Cerebellar cortex (tissue), 1 donor: ENCODE measurements around the gene KLHL29.

Source experiments
- DNase-seq: peaks from one replicate; pipeline ENCODE4 v3.0.0-alpha.2; 2015; ENCODE audit warnings: low spot score

Gene KLHL29

DNA sequence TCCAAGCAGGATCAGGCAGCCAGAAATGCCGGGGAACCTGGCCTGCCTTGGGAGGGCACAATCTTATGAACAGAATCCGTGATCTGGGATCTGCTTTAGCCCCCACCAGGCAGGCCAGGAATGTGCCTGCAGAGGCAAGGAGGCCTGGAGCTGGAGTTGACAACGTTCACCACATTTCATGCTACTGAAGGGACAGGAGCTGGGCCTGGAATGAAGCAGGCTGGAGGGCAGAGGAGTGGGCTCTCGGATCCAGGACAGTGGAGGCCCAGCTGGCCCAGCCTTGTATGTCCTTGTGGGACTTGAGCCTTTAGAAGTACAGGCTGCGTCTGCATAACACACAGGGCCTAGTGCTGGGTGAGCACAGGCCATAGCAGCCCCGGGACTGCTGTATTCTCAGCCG, 91.8 kb downstream of the KLHL29 start:
- no peak for DNase-seq

DNA sequence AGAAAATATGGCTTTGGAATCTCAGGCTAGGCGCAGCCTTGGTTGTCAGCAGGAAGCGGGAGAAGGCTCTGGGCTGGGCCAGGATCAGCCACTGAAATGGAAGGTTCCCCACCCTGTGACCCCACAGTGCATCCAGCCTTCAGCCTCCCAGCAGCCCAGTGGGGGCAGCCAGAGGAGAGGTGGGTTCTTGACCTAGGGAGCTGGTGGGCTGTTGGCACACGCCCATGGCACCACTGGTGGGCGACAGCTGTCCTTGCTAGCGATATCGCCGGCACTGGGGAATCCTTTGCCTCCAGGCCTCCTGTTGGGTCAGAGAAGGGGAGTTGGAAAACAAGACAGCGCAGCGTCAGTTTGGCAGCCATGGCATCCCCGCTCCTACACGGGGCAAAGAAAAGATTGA, 92.4 kb downstream of the KLHL29 start:
- no peak for DNase-seq

DNA sequence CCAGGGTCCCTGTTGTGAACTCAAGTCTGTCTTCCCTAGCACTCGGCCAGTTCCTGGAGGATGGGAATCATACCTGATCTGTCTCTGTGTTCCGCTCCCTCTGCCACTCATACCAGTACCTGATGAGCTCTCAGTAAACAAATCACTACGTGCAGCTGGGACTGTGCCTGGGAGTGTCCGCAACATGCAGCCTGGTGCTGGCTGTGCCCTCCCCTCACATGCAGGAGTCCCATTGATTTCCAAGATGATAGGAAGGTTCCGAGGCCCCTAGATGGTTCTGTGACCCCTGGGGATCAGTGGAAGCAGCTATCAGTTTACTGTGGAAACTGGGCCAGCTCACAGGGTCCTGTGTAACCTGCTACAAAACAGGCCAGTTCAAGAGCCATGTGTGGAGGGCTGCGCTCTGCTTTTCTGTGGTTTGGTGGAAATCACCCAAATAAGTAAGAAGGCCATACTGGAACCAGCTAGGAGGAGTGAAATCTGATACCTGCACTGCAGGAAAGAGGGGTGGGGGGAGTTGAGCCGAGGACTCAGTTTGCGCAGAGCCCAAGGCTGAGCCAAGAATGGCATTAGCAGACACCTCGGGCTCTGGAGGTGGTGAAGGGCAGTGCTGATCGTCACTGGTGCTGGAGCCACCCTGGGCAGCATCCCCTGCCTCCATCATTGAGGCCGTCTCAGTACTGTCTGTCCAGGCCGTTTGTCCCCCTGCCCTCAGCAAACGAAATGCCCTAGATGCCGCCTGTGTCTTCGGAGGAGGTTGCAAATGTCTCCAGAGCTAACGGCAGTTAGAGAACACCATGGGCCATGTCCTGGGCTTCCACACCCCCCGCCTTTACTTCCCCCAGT, 93.3 kb downstream of the KLHL29 start:
- no peak for DNase-seq

DNA sequence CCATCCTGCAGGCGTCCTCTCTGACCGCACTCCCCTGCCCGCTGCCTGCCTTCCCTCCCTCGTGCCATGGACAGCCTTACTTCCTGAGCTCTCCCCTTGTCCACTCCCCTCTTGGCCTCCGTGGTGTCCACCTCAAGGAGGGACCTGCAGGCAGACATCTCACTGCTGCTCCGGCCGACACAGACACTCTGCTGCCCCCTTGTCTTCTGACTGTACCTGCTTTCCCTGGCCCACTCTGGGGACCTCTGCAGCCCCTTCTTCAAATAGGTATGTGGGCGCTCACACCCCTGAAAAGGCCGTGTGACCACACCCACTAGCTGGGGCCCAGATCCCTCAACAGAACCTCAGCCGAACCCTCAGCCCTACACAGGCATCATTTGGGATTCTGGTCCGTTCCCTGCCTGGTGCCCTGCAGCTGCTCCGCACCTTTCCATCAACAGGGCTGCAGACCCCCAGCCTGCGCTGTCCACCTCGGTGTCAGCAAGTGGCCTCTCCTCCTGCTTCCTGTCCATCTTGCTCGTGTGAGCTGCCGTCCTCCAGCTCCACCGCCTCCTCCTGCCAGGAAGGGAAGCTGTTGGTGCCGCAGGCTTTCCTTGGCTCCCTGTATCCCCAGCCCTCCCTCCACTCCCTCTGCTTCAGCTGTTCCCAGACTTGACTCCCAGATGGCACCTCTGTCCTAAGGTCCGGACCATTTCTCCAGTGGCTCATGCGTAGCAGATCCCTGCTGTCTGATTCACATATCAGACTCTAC, 94.1 kb downstream of the KLHL29 start:
- DNase-seq = no peak

DNA sequence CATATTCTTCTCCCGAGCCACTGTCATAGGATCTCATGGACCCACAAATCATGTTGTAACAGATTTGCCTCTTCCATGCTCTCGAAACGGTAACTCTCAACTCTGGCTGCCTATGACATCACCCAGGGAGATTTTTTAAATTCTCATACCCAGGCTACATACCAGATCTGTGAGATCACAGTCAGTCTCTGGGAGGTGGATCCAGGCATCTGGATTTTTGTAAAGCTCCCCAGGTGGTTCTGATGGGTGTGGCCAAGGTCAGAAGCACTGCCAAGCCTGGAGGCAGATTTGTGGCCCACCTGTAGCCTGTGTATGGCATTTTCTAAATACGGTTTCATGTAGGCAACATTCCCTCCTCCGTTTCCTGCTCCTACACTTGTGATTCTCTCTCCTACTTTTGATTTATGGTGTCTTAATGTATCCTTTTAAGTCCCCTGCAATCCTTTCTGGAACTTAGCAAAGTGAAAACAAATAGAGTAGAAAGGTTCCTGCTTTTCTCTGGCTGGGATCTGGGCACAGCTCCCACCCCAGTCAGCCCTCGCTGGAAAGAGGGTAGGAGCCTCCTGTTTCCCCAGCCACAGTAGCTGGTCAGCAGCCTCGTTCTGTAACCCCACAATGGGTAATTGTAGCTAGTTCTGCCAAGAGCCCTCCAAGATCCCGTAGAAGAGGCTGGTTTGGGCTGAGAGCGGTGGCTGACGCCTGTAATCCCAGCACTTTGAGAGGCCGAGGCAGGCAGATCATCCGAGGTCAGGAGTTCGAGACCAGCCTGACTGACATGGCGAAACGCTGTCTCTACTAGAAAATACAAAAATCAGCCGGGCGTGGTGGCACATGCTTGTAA, 96.2 kb downstream of the KLHL29 start:
- DNase-seq = no peak

DNA sequence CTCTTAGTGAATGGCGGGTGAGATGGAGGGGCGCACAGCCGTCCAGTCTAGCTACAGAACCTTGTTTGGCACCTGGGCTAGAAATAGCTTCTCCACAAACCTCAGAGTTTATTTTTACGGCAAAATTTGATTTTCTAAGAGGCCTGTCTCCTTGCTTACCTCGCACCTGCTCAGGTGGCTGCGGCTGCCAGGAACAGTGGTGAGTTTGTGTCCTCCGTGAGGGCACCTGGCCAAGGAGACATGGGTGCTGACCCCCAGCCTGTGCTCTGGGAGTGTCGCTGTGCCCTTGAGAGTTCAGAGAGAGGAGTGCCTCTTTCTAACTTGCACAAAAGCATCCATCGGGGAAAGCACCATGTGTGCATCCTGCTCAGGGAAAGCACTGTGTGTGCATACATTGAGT, 97.2 kb downstream of the KLHL29 start:
- no peak for DNase-seq

DNA sequence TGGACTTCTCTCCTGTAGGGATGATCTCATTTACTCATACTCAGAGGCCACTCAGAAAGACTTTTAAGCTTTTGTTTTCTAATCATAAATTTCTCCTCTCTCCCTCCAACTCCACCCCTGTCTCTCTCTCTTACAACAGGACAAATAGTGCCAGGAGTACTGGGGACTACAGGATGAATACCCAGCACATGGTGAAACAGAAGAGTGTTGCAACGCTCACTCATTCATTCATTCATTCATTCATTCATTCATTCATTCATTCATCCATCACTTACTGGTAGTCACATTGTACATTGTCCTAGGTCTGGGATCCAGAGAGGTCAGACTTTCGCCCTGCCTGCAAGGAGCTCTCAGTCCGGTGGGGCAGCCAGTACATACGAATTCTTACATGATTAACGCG, 97.6 kb downstream of the KLHL29 start:
- no peak for DNase-seq

DNA sequence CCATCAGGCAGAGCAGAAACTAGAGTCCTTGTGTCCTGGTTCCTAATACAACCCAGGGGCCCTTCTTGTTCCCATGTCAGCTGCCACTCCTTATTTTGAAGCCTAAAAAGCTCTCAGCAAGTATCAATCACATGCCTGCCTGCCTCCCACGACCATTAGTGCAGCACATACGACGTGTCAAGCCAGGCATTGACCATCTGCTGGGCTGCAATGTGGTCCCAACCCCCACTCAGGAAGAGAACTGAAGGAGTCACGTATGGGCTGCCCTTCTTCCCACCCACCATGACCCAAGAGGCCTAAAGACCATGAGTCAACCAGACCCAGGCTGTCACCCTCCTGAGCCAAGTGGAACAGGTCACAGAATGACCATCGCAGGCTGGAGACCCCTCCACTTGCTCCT, 98.8 kb downstream of the KLHL29 start:
- no peak for DNase-seq

DNA sequence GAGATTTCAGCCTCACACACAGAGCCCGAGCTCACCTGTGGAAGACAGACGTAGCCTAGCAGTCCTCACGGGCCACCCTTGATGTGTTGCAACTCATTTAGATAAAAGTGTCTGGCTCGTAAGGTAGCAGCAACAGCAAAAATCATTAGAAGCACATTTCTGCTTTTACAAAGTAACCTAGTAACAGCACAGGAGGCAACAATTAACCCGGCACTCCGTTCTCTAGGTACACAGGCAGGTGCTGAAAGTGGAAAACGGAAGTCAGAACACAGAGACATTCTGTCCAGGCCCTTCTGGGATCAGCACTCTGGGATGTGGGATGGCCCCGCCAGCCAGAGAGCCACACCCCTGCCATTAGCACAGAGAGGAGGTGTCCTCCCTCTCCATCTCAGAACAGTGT, 99.3 kb downstream of the KLHL29 start:
- DNase-seq = no peak

DNA sequence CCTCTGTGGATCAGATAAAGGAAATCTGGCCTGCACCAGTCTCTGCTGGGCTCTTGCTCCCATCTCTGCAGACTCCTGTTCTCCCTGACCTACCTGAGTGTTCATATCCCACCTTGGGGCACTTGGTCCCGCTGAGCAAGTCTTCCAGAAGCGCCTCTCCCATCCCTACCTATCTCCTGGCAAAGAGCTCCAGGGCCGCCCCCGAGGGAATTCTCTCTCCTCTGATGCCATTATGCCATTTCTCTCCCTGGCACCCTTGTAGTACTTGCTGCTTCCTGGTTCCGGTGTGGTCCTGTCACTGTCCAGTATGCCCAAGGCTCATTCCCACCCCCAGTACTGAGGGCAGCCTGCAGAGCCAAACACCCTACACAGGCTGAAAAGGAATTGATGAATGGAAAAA, 99.8 kb downstream of the KLHL29 start:
- DNase-seq = no peak

DNA sequence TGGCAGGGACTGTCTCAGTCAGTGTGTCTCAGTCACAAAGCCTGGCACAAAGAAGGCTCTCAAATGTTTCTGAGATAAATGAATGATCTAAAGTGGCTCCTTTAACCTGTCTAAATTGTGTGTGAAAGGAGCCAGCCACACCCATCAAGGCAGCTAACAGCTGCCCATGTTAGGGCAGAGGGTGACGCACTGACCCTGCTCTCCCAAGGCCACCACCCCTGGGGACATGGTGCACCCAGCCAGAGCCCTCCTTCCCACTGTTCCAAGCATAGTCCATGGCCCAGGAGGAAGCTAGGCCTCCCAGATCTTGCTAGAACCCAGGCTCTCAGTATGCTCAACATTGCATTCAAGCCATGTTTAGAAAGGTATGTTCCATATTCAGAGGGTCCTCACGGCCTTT, 100.3 kb downstream of the KLHL29 start:
- no peak for DNase-seq

DNA sequence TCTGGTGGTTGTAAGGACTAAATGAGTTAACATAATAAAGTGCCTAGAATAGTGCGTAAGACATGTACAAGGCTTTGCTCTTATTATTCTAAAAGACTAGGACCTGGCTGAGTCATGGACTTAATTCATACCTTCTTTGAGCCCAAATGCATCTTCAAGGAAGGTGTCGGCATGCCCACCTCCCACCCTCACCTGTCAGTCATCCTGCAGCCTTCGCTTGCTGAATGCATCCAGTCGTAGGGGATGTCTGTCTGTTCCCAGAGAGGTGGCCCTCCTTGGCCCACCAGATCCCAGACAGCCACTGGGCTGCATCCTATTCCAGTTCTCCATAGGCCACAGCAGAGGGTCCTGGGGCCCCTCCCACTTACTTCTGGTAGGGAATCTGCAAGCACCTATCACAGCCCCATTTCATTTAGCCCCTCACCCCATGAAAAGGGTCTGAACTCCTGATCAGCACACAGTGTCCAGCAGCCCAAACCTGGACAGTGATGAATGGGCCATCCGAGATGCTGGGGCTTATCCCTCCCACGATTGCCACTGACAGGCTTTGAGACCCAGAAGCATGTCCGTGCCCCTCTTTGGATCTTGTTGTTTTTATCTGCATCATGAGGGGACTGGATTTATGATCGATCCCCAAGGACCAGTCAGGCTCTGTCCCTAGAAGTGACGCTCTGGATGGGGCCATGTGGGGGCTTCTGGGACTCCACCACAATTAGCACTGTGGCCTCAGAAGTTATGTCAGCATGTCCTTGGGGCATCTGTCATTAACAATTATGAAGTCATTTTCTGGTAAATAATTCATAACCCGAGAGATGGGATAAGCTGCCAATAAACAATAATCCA, 101.1 kb downstream of the KLHL29 start:
- DNase-seq = no peak

DNA sequence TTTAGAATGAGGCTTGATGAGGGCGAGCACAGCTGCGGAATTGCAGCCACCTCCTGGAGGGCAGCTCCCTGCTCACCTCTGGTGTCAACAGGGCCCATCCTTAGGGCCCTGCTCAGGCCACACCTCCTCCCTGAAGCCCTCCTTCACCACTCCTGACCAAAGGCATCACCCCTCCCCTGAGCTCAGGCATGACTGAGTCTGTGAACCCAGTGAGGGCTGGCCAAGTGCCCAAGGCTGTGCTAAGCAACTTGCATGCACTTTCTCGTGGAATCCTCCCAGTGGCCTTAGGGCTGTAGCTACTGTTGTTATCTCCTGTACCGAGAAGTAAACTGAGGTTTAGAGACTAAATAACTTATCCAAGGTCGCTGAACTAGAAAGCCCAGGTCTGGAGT, 101.7 kb downstream of the KLHL29 start:
- no peak for DNase-seq

DNA sequence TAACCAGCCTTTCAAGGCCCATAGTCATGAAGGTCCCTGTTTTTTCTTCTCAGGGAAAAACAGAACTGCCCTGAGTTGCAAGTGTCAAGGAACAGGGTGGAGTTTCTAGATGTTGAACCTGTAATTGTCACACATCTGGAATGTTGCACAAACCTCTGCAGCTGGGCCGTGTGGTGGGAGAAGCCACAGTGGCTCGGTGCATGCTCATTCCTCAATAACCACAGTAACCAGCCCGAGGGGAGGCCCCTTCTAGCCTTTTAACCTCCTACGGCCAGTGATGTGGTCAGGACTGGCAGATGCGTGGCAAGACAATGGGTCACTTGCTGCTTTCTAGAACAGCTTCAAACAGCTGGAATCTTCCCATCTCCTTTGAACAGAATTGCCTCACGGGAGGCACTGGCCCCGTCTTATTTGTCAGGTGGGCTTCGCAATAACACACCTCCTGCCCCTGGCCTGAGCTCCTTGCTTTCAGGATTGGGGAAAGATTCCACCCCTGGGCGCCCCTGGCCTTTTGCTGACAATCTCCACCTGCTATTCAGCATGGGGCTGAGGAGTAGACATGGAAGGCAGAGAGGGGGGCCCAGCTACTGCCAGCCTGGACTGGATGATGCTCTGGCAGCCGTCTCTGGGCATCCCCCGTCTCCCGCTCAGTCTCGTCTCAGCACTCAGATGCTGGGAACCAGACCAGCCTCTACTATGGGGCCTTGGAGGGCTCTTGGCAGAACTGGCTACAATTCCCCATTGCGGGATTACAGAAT, 102.9 kb downstream of the KLHL29 start:
- no peak for DNase-seq

DNA sequence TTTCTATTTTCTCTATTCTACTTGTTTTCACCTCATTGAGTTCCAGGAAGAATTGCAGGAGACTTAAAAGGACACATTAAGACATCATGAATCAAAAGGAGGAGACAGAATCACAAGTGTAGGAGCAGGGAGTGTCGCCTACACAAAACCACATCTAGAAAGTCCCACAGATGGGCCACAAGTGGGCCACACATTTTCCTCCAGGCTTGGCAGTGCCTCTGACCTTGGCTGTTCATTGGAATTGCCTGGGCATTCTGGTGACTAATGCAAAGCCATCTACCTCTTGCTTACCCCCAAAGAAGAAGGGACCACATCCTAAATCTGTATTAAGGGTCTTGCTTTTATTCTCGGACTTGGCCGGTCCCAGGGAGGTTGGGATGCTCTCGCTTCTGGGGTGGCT, 103.6 kb downstream of the KLHL29 start:
- DNase-seq = no peak

DNA sequence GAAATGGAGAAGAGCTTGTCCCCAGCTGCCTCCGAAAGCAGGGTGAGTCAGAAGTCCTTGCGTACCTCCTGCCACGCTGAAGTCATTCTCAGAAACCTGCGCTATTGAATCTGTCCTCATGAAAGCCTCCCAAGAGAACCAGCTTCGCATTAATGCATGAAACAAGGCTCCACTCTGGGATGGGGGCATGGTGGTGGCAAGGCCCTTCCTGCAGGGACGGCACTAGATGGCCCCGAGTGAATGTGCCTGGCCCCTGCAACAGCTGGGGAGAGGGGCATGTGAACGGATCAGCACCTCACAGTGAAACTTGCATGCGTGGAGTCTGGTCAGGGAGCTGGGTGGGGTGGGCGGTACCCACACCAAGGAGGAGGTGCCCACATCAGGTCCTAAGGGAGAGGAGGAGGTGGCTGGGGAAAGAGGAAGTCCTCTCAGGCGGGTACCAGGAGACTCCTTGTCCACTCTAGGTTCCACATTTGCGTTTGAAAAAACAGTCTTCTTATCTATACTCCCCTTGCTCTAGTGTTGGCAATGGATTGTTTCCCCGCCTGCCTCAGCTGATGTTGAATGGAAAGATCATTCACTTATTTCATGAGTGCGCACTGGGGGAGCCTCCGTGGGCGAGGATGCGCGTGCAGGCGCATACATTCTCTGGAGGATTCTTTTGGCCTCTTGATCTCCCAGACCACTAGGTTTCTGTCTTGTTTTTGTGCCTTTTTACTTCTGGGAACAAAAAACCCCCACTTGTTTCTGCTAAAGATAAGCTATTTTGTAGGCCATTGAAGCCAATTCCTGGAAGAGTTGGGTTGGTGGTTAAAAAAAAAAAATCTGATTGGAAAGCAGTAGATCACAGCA, 104.7 kb downstream of the KLHL29 start:
- no peak for DNase-seq

DNA sequence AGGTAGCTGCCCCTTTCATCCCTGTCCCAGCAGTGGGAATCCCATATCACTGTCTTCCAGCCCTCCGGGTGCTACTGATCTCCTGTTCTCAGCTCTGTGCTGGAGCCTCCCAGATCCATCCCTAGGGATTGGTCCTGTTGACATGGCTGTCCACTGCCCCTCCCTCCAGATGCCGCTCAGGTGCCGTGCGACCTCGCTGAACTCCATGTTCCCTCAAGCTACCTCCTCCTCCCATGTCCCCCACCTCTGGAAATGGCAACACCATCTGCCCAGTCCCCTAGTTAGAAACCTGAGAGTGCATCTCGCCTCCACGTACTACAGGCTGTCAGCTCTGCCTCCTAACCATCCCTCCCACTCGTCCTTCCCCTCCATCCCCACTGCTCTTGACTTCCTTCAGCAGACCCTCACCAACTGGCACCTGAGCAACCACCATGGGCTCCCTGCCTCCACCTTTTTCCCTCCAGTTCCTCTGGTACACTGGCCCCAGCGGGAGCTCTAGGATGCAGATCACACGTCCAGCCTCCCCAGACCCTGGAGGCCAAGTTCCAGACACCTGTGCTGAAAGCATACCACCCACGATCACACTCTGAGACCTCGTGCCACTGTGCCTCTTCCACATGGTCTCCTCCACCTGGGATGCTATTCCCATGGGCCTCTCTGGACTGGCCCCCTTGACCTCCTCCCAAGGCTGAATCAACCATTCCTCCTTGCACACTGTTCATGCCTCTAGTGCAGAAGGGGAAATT, 106.8 kb downstream of the KLHL29 start:
- no peak for DNase-seq

DNA sequence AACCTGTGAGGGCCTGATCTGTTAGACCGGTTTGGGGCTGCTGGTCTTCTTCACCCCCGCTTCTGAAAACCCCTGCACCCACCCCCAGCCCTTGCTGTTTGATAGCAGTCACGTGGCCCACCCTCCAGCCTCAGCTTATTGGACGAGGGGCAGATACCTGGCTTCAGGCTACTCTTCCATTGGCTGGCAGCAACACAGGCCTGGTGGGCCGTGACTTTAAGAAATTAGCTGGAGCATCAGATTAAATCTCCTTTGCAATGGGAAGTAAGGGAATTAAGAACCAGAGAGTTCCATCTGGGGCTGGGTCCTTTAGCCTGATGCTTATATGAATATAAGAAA, 107.3 kb downstream of the KLHL29 start:
- DNase-seq = no peak

DNA sequence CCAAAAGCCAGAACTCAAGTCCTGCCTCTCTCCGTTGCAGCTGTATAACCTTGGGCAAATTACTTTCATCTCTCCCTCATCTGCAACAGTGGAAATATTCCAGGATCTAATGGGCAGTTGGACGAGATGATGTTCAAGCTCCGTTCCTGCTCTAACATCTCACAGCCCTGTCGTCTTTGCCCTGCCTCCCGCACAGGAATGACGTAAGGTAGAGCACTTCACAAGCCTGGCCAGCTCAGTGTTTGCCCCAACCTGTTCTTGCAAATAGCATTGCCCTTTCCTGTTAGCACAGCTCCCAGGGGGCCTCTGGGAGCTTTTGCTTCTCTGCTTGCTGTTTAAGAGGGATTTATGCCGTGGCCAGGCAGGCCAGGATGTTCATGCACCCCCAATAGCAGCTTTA, 107.9 kb downstream of the KLHL29 start:
- no peak for DNase-seq
